HepG2 (cell line): ENCODE measurements around the gene POLR1C. TPM values are rescaled to one million over a fixed set of nuclear protein-coding genes. Genes with fewer than 3 reads are reported as not detected.

Source experiments
- GATA4 ChIP-seq: sonication (generic); IDR thresholded peaks from 2 replicates; pipeline ENCODE4 v1.6.1; 2016; ENCODE audit warnings: antibody characterized with exemption, low read depth, borderline replicate concordance
- MEIS2 ChIP-seq: sonication (generic); formaldehyde crosslinking; IDR thresholded peaks from 2 replicates; pipeline ENCODE4 v1.9.0; 2021; ENCODE audit warnings: mild to moderate bottlenecking, missing genetic modification reagents
- MIER2 ChIP-seq: IDR thresholded peaks from 2 replicates; pipeline ENCODE4 v1.6.1; 2016; ENCODE audit warnings: missing biosample characterization, missing genetic modification reagents
- MTA3 ChIP-seq: sonication (generic); formaldehyde crosslinking; IDR thresholded peaks from 2 replicates; pipeline ENCODE4 v1.4.0; 2020; ENCODE audit warnings: missing genetic modification reagents
- RARA ChIP-seq: IDR thresholded peaks from 2 replicates; pipeline ENCODE4 v1.6.1; 2016; ENCODE audit warnings: missing genetic modification reagents, missing compliant biosample characterization
- SAFB2 ChIP-seq: sonication (generic); formaldehyde crosslinking; IDR thresholded peaks from 2 replicates; pipeline ENCODE4 v1.5.1; 2020; ENCODE audit warnings: missing genetic modification reagents, low read depth, mild to moderate bottlenecking, borderline replicate concordance
- polyA plus RNA-seq, 8 experiments: library from polyadenylated mRNA; depleted of rRNA in 3 of 8; stranded (reverse) in 7 of 8; unstranded in 1 of 8; fragments of >200 nt; fragmentation: Illumina TruSeq in 4 of 8; extraction: Trizol in 4 of 8; gene quantifications; 2 replicates each; pipeline versions ENCODE4 v1.2.1 to v1.2.3, GENCODE V29; 2011 to 2016; ENCODE audit warnings: low read depth in 4 of 8, missing spikeins in 1 of 8, mixed read lengths in 1 of 8; ENCODE audit not compliant: insufficient read depth in 1 of 8
- total RNA-seq, 5 experiments: library from RNA; depleted of rRNA; stranded (reverse); fragments of >200 nt; fragmentation: Illumina TruSeq; extraction: Trizol; gene quantifications; 2 replicates each; pipeline ENCODE4 v1.2.3, GENCODE V29; 2016; ENCODE audit warnings: low read depth in 1 of 5
- TF ChIP-seq, protein P1 (sequence below): sonication (generic); formaldehyde crosslinking; IDR thresholded peaks from 2 replicates; pipeline ENCODE4 v1.5.0; 2020; ENCODE audit warnings: mild to moderate bottlenecking, missing genetic modification reagents, borderline replicate concordance
- TF ChIP-seq, protein P2 (sequence below): sonication (generic); formaldehyde crosslinking; IDR thresholded peaks from 2 replicates; pipeline ENCODE4 v1.4.0; 2020; ENCODE audit warnings: low read depth, missing genetic modification reagents
- TF ChIP-seq, protein P3 (sequence below): IDR thresholded peaks from 2 replicates; pipeline ENCODE4 v1.6.1; 2016; ENCODE audit warnings: low read depth, control low read depth
- TF ChIP-seq, protein P4 (sequence below): sonication (generic); formaldehyde crosslinking; IDR thresholded peaks from 2 replicates; pipeline ENCODE4 v1.8.0; 2022; ENCODE audit warnings: mild to moderate bottlenecking, missing genetic modification reagents
- TF ChIP-seq, protein P5 (sequence below): sonication (generic); formaldehyde crosslinking; IDR thresholded peaks from 2 replicates; pipeline ENCODE4 v1.4.0; 2020; ENCODE audit warnings: mild to moderate bottlenecking, missing genetic modification reagents

POLR1C gene
- total and polyA plus RNA-seq, 2 of the 13 experiments (the other 11 are each of a cell fraction or from before 2014, with no cell fraction given), result 62.6 to 72.2 TPM

DNA sequence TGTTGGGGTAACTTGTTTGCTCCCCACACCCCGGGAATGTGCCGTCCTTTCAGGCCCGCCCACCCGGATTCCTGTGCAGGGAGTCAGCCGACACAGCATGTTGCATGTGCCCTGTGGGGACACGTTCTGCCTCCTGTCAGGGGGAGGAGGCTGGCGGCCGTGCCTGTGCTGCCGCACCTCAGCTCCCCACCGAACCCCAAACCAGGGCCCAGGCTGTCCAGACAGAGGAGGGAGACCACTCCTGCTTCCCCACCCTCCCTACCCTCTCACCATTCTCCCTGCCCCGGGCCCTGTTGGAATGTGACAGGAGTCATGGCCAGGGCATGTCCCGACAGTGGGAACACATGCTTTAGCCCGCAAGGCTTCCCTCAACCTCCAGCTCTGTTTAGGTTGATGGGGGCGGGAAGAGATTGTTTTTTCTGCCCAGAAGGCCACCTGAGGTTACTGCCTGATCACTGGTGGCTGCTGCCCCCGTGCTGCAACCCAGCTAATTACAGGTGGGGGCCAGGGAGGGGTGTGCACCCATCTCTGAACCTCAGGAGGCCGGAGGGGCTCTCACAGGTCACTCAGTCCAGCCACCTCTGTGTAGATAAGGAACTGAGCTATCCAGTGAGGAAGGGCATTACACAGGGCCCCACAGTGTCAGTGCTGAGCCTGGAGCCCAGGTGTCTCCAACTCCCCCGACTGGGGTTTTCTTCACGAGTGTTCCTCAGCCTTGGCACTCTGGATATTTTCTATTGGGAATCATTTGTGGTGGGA, 20.3 kb upstream of the POLR1C start (continued):
- TF ChIP-seq, protein P1, sequence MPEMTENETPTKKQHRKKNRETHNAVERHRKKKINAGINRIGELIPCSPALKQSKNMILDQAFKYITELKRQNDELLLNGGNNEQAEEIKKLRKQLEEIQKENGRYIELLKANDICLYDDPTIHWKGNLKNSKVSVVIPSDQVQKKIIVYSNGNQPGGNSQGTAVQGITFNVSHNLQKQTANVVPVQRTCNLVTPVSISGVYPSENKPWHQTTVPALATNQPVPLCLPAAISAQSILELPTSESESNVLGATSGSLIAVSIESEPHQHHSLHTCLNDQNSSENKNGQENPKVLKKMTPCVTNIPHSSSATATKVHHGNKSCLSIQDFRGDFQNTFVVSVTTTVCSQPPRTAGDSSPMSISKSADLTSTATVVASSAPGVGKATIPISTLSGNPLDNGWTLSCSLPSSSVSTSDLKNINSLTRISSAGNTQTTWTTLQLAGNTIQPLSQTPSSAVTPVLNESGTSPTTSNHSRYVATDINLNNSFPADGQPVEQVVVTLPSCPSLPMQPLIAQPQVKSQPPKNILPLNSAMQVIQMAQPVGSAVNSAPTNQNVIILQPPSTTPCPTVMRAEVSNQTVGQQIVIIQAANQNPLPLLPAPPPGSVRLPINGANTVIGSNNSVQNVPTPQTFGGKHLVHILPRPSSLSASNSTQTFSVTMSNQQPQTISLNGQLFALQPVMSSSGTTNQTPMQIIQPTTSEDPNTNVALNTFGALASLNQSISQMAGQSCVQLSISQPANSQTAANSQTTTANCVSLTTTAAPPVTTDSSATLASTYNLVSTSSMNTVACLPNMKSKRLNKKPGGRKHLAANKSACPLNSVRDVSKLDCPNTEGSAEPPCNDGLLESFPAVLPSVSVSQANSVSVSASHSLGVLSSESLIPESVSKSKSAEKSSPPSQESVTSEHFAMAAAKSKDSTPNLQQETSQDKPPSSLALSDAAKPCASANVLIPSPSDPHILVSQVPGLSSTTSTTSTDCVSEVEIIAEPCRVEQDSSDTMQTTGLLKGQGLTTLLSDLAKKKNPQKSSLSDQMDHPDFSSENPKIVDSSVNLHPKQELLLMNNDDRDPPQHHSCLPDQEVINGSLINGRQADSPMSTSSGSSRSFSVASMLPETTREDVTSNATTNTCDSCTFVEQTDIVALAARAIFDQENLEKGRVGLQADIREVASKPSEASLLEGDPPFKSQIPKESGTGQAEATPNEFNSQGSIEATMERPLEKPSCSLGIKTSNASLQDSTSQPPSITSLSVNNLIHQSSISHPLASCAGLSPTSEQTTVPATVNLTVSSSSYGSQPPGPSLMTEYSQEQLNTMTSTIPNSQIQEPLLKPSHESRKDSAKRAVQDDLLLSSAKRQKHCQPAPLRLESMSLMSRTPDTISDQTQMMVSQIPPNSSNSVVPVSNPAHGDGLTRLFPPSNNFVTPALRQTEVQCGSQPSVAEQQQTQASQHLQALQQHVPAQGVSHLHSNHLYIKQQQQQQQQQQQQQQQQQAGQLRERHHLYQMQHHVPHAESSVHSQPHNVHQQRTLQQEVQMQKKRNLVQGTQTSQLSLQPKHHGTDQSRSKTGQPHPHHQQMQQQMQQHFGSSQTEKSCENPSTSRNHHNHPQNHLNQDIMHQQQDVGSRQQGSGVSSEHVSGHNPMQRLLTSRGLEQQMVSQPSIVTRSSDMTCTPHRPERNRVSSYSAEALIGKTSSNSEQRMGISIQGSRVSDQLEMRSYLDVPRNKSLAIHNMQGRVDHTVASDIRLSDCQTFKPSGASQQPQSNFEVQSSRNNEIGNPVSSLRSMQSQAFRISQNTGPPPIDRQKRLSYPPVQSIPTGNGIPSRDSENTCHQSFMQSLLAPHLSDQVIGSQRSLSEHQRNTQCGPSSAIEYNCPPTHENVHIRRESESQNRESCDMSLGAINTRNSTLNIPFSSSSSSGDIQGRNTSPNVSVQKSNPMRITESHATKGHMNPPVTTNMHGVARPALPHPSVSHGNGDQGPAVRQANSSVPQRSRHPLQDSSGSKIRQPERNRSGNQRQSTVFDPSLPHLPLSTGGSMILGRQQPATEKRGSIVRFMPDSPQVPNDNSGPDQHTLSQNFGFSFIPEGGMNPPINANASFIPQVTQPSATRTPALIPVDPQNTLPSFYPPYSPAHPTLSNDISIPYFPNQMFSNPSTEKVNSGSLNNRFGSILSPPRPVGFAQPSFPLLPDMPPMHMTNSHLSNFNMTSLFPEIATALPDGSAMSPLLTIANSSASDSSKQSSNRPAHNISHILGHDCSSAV (CRISPR knock-in tag), result peak; percentile 68; the same call in 1 of the 2 replicates
- TF ChIP-seq, protein P2, sequence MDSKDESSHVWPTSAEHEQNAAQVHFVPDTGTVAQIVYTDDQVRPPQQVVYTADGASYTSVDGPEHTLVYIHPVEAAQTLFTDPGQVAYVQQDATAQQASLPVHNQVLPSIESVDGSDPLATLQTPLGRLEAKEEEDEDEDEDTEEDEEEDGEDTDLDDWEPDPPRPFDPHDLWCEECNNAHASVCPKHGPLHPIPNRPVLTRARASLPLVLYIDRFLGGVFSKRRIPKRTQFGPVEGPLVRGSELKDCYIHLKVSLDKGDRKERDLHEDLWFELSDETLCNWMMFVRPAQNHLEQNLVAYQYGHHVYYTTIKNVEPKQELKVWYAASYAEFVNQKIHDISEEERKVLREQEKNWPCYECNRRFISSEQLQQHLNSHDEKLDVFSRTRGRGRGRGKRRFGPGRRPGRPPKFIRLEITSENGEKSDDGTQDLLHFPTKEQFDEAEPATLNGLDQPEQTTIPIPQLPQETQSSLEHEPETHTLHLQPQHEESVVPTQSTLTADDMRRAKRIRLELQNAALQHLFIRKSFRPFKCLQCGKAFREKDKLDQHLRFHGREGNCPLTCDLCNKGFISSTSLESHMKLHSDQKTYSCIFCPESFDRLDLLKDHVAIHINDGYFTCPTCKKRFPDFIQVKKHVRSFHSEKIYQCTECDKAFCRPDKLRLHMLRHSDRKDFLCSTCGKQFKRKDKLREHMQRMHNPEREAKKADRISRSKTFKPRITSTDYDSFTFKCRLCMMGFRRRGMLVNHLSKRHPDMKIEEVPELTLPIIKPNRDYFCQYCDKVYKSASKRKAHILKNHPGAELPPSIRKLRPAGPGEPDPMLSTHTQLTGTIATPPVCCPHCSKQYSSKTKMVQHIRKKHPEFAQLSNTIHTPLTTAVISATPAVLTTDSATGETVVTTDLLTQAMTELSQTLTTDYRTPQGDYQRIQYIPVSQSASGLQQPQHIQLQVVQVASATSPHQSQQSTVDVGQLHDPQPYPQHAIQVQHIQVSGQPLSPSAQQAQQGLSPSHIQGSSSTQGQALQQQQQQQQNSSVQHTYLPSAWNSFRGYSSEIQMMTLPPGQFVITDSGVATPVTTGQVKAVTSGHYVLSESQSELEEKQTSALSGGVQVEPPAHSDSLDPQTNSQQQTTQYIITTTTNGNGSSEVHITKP (CRISPR knock-in tag), result peak; percentile 23; the same call in 1 of the 2 replicates
- TF ChIP-seq RARA, result peak; percentile 74
- peak; percentile 49; the same call in 1 of the 2 replicates for TF ChIP-seq SAFB2 (CRISPR knock-in tag)
- TF ChIP-seq, protein P3, sequence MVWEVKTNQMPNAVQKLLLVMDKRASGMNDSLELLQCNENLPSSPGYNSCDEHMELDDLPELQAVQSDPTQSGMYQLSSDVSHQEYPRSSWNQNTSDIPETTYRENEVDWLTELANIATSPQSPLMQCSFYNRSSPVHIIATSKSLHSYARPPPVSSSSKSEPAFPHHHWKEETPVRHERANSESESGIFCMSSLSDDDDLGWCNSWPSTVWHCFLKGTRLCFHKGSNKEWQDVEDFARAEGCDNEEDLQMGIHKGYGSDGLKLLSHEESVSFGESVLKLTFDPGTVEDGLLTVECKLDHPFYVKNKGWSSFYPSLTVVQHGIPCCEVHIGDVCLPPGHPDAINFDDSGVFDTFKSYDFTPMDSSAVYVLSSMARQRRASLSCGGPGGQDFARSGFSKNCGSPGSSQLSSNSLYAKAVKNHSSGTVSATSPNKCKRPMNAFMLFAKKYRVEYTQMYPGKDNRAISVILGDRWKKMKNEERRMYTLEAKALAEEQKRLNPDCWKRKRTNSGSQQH (CRISPR knock-in tag), result peak; percentile 66; the same call in 1 of the 2 replicates
- no peak for TF ChIP-seq MTA3 (CRISPR knock-in tag)
- TF ChIP-seq, protein P4, sequence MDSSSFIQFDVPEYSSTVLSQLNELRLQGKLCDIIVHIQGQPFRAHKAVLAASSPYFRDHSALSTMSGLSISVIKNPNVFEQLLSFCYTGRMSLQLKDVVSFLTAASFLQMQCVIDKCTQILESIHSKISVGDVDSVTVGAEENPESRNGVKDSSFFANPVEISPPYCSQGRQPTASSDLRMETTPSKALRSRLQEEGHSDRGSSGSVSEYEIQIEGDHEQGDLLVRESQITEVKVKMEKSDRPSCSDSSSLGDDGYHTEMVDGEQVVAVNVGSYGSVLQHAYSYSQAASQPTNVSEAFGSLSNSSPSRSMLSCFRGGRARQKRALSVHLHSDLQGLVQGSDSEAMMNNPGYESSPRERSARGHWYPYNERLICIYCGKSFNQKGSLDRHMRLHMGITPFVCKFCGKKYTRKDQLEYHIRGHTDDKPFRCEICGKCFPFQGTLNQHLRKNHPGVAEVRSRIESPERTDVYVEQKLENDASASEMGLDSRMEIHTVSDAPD (CRISPR knock-in tag), result no peak
- peak; percentile 27; the same call in 1 of the 2 replicates for TF ChIP-seq MIER2
- 0 out of 2 replicates have a peak, but pooled peaks have one; percentile 44 for TF ChIP-seq MEIS2 (CRISPR knock-in tag)
- TF ChIP-seq, protein P5, sequence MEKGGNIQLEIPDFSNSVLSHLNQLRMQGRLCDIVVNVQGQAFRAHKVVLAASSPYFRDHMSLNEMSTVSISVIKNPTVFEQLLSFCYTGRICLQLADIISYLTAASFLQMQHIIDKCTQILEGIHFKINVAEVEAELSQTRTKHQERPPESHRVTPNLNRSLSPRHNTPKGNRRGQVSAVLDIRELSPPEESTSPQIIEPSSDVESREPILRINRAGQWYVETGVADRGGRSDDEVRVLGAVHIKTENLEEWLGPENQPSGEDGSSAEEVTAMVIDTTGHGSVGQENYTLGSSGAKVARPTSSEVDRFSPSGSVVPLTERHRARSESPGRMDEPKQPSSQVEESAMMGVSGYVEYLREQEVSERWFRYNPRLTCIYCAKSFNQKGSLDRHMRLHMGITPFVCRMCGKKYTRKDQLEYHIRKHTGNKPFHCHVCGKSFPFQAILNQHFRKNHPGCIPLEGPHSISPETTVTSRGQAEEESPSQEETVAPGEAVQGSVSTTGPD, result no peak
- TF ChIP-seq GATA4, result no peak
